ENCODE data around the gene RASD1.

Gene RASD1

GRCh38 chr17:17527534-17527933, 31.3 kb upstream of the RASD1 start:
- DNase-seq (ENCODE audit: low read depth in 2 of 2), result no peak

- no peak for DNase-seq (ENCODE audit: low read depth in 2 of 2)
Measured at GRCh38 chr17:17526369-17526768, 30.2 kb upstream of the RASD1 start.

GRCh38 chr17:17525956-17526355, 29.8 kb upstream of the RASD1 start:
- no peak for DNase-seq (ENCODE audit: low read depth in 2 of 2)

GRCh38 chr17:17525311-17525710, 29.1 kb upstream of the RASD1 start:
- no peak for DNase-seq (ENCODE audit: low read depth in 2 of 2)

- no peak for DNase-seq (ENCODE audit: low read depth in 2 of 2)
Measured at GRCh38 chr17:17523731-17524490, 27.7 kb upstream of the RASD1 start.

GRCh38 chr17:17523001-17523730, 27.0 kb upstream of the RASD1 start:
- DNase-seq (ENCODE audit: low read depth in 2 of 2), result no peak

- DNase-seq (ENCODE audit: low read depth in 2 of 2), result no peak
Measured at GRCh38 chr17:17520599-17521232, 24.5 kb upstream of the RASD1 start.

GRCh38 chr17:17519886-17520285, 23.7 kb upstream of the RASD1 start:
- DNase-seq (ENCODE audit: low read depth in 2 of 2), result no peak

- no peak for DNase-seq (ENCODE audit: low read depth in 2 of 2)
Measured at GRCh38 chr17:17518951-17519350, 22.8 kb upstream of the RASD1 start.

GRCh38 chr17:17518014-17518413, 21.8 kb upstream of the RASD1 start:
- DNase-seq (ENCODE audit: low read depth in 2 of 2), result no peak

GRCh38 chr17:17516941-17517720, 20.9 kb upstream of the RASD1 start:
- DNase-seq (ENCODE audit: low read depth in 2 of 2), result no peak

- DNase-seq (ENCODE audit: low read depth in 2 of 2), result no peak
Measured at GRCh38 chr17:17515934-17516930, 20.0 kb upstream of the RASD1 start.

- no peak for DNase-seq (ENCODE audit: low read depth in 2 of 2)
Measured at GRCh38 chr17:17514993-17515933, 19.1 kb upstream of the RASD1 start.

- no peak for DNase-seq (ENCODE audit: low read depth in 2 of 2)
Measured at GRCh38 chr17:17514361-17514992, 18.3 kb upstream of the RASD1 start.

- DNase-seq (ENCODE audit: low read depth in 2 of 2), result no peak
Measured at GRCh38 chr17:17513626-17514025, 17.4 kb upstream of the RASD1 start.

GRCh38 chr17:17512866-17513265, 16.7 kb upstream of the RASD1 start:
- no peak for DNase-seq (ENCODE audit: low read depth in 2 of 2)

GRCh38 chr17:17511881-17512858, 16.0 kb upstream of the RASD1 start:
- no peak for DNase-seq (ENCODE audit: low read depth in 2 of 2)

GRCh38 chr17:17511293-17511741, 15.1 kb upstream of the RASD1 start:
- no peak for DNase-seq (ENCODE audit: low read depth in 2 of 2)
